ENCODE measurements around the gene TMEM121.

The TMEM121 gene

DNA sequence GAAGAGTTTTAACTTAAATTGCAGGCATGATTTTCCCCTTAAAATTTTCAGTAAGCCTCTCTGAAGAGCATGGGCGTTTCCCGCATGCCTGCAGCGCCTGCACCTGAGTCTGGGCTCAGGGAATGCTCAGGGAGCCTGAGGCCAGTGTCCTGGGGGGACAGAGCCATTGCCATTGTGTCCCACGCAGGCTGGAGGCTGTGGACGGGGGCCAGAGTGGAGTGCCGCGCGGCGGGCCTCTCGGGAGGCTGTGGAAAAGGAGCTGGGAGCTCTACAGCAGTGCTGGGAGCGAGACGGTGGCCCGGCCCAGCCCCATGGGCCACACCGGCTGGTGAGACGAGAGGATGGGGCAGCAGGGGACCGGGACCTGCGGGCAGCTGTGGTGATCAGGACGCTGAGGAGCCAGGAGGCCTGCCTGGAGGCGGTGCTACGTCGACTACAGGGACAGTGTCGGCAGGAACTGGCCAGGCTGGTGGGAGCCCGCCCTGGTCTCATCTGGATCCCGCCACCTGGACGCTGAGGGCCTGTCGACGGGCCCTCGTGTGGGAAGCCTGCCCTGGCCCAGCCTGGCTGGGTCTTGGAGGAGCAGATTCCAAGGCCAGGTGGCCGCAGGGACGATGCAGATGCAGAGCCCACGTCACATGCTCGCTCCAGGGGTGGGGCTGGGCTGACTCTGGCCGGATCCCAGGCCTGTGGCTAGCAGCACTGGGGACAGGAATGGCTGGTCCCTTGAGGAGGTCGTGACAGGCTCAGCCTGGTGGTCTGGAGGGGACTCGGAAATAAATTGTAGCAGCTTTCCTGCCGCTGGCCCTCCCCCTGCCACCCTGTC, 27.7 kb upstream of the TMEM121 start:
- DNase-seq, result no peak

DNA sequence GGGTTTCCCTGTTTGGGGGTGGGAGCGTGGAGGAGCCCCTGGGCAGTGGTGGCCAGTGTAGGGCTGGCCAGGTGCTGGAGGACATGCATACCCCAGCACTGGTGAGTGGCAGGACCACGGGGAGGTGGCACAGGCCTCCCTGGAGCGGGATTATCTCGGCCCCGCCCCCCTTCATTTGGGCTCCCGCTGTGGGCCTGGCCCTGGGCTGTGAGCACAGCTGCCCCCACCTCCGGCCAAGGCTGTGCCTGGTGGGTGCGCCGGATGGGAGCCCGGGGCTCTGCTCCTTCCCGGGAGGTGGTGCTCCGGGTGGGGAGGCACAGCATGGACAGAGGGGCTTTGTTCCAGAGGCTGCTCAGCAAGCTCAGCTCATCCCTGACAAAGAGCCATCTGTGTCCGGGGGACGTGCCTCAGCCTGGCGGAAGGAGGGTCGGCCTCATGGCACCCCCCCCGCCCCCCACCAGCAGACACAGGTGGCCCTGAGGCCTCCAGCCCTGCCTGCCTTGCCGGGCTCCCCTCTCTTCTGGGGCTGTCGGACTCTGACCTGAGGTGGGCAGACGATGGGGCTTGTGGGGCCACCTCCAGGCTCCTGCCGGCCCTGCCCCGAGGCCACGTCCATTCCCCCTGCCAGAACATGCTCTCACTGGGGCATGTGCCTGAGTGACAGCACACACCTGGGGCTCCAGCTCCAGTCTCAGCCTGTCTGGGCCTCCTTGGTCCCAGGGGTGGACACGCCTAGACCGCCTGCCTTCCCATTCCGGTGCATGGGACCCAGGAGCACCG, 26.9 kb upstream of the TMEM121 start:
- no peak for DNase-seq

DNA sequence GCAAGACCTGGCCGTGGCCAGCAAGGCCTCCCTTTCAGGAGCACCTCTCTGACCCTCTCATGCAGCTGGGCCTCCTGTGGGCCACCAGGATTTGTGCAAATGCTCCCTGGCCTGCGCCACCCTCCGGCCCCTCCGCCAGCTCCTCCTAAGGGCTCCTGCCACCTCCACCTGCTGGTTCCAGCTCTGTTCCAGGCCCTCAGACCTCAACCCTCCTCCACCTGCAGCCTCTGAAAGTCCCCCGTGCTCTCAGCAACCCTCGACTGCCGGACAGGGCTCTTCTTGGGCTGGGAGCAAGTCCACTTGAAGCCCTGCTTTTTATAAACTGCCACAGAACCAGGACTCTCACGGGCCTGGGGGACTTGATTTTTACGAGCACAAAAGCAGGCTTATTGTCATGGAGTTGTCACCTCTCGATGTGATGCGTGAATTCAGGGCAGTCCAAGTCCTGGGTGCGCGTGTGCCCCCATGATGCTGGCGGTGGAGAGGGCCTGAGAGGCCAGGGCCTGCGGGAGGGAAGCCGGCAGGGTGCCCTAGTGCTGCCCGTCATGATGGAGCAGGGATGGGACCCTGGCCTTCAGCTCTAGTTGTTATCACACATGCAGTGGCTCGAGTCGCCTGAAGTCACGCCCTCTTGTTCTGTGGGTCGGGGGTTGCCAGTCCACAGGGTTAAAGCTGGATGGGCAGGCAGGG, 26.2 kb upstream of the TMEM121 start:
- DNase-seq, result no peak

DNA sequence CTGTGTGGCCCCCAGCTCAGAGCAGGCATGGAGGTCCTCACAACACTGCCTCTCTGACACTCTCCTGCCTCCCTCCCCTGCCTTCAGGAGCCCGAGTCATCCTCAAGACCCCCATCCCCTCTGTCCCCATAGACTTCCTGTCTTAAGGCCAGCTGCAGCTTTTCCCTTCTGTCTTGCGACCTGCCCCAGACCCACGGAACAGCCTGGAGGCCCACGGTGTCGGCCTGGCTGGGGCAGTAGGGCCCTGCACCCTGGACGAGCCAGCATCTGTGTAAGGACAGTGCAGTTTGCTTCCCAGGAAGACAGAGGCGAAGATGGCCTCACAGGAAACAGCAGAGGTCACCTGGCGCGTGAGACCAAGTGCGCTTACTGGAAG, 25.7 kb upstream of the TMEM121 start:
- DNase-seq, result no peak

DNA sequence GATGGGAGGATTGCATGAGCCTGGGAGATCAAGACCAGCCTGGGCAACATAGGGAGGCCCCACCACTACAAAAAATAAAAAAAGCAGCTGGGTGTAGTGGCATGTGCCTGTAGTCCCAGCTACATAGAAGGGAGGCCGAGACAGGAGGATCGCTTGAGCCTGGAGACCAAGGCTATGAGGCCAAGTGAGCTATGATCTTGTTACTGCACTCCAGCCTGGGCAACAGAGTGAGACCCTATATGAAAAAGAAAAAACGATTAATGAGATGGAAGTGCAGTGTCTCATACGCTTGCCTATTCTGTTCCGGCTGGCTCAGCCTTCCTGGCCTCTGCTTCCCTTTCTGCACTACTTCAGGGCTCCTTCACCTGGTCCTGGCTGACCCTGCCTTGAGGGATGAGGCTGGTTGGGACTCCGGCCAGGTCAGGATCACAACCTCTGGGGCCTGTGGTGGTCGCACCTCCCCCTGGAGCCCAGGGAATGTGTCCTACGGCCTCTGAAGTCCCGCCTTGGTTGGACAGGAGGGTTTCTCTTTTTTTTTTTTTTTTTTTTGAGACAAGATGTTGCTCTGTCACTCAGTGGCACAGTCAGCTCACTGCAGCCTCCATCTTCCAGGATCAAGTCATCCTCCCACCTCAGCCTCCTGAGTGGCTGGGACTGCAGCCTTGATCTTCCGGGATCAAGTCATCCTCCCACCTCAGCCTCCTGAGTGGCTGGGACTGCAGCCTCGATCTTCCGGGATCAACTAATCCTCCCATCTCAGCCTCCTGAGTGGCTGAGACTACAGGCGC, 24.7 kb upstream of the TMEM121 start:
- DNase-seq, result no peak

DNA sequence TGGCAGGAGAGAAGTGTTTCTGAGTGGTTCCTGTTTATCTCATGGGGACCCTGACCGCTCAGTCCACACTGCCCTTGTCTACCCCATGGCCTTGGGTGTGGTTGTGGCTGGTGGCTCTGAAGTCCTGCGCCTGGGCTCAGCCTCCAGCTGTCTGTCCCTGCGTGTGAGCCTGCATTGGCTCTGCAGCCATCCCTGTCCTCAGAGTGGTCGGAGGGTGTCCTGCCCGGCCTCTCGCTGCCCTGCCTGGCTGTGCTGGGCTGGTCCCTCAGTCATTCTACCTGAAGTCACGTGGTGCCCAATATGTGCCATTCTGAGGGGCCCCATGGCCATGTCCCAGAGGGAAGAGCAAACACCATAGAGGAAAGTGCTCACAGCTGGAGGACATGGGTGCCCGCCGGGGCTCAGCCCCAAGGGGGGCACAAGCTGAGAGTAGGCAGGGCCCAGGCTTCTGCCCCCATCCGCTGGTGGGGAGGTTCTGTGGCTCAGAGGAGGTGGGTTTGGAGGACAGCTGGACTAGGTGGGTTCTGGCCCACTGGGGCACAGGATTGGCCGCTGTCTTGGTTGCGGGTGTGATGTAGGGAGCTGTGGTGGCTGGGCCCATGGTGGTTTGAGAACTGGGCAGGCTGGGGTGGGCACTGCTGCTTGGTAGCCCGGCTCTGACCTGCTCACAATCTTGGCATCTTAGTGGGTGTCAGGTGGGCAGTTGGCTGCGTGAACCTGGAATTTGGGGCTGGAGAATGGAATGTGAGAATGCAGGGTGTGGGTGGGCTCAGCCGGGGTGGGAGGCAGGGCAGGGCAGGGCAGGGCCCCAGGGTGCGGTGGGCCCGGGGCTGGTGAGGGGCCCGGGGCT, 23.7 kb upstream of the TMEM121 start:
- DNase-seq, result no peak

DNA sequence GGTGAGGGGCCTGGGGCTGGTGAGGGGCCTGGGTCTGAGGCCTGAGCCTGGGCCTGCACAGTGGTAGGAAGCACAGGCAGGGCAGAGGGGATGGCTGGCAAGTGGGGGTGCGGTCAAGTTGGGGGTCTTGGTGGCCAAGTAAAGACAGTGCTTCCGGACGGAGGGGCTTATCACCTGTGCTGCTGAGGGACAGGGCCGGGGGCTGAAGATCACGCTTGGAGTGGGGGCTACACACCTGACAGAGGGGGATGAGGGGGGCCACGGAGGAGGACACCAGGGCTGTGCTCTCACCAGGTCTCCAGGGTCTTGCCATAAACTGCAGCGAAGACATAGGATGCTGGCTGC, 23.1 kb upstream of the TMEM121 start:
- no peak for DNase-seq

DNA sequence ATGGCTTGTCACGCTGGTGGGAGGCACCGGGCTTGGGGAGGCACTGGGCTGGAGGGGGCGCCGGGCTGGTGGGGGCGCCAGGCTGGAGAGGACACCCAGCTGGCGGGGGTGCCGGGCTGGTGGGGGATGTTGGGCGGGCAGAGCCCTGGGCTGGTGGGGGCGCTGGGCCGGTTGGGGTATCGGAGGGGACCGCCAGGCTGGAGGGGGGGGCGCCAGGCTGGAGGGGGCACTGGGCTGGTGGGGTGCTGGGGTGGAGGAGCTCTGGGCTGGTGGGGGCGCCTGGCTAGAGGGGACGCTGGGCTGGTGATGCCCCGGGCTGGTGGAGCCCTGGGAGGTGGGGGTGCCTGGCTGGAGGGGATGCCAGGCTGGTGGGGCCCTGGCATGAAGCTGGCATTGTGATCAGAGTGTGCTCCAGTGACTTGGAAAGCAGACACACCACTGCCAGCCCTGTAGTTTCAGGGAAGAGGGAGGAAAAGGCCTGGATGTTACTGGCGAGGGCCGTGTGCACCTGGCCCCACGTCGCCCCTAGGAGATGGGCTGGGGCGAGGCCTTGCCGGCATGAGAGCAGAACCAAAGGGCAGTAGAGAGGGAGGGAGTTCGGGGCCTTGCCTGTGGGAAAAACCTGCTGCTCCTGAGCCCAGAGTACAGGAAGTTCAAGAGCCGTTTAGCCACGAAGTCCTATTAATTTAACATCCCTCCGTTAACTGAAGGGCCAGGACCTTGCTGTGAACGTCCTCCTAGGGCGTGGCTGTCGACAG, 22.3 kb upstream of the TMEM121 start:
- no peak for DNase-seq

DNA sequence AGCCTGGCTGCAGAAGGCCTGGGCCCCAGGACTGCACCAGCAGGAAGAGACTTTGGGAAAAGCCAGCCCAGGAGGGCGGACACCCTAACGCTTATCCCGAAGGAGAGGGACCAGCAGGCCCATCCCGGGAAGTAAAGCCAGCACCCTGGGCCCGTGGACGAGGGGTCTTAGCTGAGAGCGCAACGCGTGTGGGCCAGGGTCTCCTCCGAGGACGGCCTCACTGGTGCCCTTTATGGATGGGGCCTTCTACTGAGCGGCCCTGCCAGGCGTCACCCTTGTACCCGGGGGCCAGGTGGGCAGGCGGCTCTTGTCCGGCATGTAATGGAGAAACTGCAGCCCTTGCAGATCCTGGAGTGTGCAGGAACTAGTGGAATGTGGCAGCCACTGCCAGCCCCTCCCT, 21.3 kb upstream of the TMEM121 start:
- no peak for DNase-seq

DNA sequence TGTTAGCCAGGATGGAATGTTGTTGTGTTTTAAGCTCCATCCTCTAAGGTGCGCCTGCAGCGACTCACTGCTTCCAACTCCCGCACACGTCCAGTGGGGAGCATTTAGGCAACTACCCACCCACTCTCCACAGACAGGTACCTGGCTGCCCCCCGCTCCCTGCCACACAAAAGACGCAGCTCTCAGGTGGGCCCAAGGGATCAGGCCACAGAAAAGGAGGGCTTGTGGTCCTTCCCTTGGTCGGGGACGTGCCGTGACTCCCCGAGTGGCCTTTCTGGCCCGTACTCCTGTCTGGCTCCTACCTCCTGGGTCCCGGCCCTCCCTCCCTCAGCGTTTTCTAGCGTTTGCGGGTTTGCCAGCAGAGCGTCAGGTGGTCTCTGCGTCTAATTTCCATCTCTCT, 19.1 kb upstream of the TMEM121 start:
- no peak for DNase-seq

DNA sequence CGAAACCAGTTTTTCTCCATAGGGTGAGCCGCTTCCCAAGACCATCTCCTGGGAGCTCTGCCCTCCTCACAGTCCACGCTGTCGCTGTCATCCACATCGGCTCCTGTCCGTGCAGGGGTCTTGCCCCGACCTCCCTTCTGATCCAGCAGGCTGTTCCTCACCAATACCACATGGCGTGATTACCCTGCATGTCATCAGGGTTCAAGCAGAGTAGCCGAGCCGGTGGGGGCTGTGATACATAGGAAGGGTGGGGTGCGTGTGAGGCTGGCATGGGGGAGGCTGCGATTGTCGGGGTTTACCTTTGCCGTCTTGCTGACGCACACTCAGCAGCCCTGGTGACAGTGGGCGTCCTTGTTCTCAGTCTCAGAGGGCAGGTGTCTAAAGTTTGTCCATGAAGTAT, 18.3 kb upstream of the TMEM121 start:
- no peak for DNase-seq

DNA sequence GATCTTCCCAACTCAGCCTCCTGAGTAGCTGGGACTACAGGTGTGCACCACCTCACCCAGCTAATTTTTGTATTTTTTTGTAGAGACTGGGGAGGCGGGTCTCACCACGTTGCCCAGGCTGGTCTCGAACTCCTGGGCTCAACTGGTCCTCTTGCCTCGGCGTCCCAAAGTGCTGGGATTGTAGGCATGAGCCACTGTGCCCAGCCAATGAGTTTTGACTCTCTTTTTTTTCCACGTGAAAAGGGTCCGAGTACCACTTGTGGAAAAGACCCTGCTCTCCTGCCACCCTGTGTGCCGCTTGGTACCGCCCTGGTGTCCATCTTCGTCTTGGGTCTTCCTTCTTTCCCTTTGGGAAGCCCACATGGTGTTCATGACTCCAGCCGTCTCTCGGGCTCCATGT, 17.8 kb upstream of the TMEM121 start:
- no peak for DNase-seq

DNA sequence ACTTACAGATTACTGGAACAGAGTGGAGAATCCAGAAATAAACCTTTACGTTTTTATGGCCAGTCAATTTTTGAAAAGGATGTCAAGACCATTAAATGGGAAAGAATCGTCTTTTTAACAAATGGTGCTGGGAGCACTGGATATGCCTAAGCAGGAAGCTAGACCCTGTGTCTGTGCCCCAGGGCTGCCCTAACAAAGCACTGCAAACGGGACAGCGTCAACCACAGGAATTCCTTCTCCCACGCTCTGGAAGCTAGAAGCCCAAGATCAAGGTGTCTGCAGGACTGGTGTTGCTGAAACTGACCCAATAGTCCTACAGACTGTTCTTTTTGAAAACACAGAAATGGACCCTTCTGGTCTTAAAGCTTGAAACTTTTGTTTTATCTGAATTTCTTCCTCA, 9.3 kb upstream of the TMEM121 start:
- DNase-seq, result no peak

DNA sequence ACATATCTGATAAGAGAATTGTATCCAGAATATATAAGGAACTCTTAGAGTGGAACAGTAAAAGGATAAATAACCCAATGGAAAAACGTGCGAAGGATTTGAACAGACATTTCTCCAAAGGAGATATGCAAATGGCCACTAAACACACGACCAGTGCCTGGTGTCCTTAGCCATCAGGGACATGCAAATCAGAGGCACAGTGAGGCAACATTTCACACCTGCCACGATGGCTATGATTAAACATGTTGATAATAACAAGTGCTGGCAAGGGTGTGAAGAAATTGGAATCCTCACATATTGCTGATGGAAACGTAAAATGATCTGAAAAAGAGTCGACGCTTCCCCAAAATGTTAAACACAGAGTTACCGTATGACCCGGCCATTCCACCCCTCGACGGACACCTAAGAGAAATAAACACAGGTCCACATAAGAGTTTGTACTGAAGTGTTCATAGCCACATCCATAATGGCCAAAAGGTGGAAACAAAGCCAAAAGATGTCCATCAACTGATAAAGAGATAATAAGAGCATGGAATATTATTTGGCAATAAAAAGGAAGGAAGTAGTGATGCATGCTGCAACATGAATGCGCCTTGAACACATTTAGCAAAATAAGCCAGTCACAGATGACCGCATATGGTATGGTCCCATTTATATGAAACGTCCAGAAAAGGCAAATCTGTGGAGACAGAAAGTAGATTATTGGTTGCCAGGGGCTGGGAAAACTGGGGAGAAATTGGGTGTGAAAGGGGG, 6.3 kb upstream of the TMEM121 start:
- DNase-seq, result no peak

DNA sequence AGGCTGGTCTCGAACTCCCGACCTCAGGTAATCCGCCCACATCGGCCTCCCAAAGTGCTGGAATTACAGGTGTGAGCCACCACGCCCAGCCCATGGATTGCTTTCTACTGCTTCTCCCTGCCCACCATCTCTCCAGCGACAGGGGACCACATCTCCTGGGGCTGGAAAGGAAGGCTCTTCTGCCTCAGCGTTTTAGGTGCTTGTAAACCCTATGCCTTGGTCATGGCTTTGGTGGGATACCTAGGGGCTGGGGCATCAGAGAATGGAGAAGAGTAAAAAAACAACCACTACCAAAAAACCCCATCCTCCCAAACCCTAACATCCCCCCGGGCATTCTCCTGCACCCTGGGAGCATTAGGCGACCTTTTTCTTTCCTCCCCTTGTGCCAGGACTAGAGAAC, 1.1 kb upstream of the TMEM121 start:
- DNase-seq, result no peak

DNA sequence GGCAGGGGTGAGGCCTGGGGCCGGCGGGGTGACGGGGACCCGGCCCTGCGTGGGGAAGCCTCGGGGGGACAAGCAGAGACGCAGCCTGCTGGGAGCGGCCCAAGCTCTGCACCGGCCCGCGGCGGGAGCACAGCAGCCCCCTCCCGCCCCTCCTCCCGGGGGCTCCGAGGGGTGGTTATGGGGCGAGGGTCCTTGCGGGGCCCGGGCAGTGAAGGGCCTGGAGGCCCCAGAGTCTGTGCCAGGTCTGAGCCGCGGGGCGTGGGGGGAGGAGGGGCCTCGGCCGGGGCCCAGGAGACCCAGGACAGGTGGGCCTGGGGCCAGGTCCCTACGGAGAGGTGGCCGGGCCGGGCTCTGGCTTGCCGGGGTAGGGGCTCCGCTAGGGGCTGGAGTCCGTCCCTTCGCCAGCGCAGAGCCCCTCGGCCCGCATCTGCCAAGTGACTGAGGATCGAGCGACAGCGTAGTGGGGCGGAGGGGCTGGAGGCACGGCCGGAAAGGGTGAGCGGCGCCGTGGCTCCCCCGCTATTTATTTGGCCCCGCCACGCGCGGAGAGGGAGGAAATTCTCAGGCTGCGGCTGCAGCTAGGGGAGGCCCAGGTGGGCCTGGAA, 495 bp downstream of the TMEM121 start:
- no peak for DNase-seq

DNA sequence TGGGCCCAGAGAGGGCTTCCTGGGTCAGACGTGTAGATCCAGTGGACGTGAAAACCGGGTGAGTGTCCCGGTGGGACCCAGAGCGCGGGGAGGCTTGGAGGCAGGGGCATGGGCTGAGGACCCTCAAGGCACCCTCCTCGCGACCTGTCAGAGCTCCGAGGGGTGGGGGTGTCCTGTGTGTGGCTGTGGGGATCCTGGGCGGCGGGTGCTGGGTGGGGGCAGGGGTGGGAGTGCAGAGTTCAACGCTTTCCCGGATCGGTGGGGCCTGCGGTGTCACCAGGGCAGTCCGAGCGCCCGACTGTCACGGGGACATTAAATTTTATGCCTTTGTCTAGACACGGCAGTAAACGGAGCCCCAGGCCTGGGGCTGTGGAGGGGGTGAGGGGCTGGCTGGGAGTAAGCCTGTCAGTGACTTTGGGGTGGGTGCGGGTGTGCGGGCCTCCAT, 1.0 kb downstream of the TMEM121 start:
- DNase-seq, result no peak

DNA sequence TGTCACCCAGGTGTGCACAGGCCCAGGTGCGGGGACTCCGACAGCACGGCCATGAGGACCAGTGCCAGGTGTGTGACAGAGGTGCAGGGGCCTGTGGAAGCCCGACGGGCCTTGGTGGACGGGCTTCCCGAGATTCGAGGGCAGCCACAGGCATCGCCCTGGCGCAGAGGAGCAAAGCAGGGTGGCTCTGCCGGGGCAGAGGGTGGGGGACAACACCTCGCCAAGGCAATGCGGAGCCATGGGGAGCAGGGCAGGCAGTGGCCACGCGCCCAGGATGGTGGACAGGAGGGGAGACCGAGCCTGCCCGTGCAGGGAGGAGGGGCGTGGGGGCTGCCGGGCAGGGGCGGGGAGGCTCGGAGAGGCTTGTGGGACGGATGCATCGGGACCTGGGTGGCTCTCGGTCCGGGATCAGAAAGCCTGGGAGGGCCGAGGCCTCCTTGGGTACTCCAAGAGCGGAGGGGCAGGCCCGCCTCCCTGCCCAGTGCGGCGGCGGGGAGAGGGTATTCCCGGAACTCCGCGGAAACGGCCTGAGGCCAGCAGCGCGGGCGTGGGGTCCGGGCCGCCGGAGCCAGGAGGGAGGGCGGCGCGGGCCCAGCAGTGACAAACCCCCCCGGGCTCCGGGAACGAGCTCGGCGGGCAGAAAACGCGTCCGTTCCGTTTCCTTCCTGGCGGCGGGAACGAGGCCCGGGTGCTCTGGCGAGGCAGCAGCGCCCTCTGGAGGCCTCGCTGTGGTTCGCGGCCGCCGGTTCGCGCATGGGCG, 1.6 kb downstream of the TMEM121 start:
- peak; percentile 47 to 65 for DNase-seq

DNA sequence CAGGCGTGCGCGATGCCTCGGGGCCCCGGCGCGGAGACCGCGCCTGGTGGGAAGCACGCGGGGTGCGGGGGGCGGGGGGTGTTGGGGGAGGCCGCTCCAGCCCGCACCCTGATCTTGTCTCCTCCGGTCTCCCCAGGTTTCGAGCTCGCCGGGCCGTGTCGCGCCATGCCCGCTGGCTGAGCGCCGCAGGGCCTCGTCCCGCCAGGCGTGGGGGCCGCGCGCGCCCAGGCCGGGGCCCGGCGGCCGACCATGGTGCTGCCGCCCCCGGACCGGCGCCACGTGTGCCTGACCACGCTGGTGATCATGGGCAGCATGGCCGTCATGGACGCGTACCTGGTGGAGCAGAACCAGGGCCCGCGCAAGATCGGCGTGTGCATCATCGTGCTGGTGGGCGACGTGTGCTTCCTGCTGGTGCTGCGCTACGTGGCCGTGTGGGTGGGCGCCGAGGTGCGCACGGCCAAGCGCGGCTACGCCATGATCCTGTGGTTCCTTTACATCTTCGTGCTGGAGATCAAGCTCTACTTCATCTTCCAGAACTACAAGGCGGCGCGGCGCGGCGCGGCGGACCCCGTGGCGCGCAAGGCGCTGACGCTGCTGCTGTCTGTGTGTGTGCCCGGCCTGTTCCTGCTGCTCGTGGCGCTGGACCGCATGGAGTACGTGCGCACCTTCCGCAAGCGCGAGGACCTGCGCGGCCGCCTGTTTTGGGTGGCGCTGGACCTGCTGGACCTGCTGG, 2.4 kb downstream of the TMEM121 start:
- no peak for DNase-seq
